GM12891 (cell line): ENCODE results near the gene SLX4IP.

Source experiments
- DNase-seq: peaks from one replicate; pipeline ENCODE4 v3.0.0; 2011; ENCODE audit warnings: low spot score; ENCODE audit not compliant: insufficient read length
- FAIRE-seq: peaks from 2 replicates; lab custom pipeline; 2011; peaks lifted over from hg19 to GRCh38; lab: Jason Lieb, UNC
- PAX5 ChIP-seq: IDR thresholded peaks from 2 replicates; pipeline ENCODE4 v1.6.1; 2011; ENCODE audit warnings: low read length, moderate library complexity, mild to moderate bottlenecking; ENCODE audit not compliant: insufficient read depth, severe bottlenecking
- POLR2A ChIP-seq: IDR thresholded peaks from 2 replicates; pipeline ENCODE4 v1.6.1; 2011; ENCODE audit warnings: low read depth, low read length, control low read depth
- POLR2AphosphoS5 ChIP-seq: IDR thresholded peaks from 2 replicates; pipeline ENCODE4 v1.6.1; 2011; ENCODE audit warnings: low read depth, low read length, control low read depth
- POU2F2 ChIP-seq: IDR thresholded peaks from 2 replicates; pipeline ENCODE4 v1.6.1; 2011; ENCODE audit warnings: low read depth, mild to moderate bottlenecking, control low read depth, low read length, moderate library complexity
- SPI1 ChIP-seq: IDR thresholded peaks from 2 replicates; pipeline ENCODE4 v1.6.1; 2011; ENCODE audit warnings: low read depth, low read length, control low read depth
- TAF1 ChIP-seq: IDR thresholded peaks from 2 replicates; pipeline ENCODE4 v1.6.1; 2011; ENCODE audit warnings: low read depth, low read length, control low read depth

The SLX4IP gene

DNA sequence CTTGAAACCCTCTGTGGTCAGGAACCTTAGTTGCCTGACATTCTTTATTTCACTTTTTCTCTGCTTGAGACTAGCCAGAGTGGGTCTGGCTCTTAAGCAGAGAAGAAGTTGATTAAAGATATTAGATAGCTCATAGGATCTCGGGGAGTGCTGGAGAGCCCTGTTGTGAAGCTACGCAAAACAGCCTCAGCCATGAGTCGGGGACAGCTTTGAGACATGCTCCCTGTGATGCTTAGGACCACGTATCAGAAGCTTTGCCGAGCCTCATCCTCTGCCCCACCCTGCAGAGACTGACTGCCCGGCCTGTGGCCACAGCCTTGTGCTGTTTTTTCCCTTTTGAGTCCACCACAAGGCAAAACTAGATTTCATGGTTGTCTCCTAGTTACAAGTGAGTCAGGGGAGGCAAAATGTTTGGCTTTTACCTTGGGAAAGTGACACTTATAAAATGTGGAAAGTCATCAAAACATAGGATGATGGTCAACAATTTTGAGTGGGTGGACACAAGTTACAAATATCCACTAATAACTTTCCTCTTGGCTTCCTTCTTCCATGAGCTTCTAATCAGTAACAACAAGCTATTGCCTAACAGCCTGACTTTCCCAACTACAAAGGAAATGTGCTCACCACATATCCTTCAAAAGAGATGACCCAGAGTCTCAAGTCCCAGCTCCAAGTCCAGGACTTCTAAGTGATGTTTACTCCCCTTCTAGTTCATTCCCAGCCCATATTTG, 130.3 kb downstream of the SLX4IP start:
- no peak for DNase-seq
- FAIRE-seq: no peak
- TF ChIP-seq TAF1 (no peak), POLR2A (no peak), SPI1 (no peak), POLR2AphosphoS5 (no peak), POU2F2 (no peak), PAX5 (no peak)

DNA sequence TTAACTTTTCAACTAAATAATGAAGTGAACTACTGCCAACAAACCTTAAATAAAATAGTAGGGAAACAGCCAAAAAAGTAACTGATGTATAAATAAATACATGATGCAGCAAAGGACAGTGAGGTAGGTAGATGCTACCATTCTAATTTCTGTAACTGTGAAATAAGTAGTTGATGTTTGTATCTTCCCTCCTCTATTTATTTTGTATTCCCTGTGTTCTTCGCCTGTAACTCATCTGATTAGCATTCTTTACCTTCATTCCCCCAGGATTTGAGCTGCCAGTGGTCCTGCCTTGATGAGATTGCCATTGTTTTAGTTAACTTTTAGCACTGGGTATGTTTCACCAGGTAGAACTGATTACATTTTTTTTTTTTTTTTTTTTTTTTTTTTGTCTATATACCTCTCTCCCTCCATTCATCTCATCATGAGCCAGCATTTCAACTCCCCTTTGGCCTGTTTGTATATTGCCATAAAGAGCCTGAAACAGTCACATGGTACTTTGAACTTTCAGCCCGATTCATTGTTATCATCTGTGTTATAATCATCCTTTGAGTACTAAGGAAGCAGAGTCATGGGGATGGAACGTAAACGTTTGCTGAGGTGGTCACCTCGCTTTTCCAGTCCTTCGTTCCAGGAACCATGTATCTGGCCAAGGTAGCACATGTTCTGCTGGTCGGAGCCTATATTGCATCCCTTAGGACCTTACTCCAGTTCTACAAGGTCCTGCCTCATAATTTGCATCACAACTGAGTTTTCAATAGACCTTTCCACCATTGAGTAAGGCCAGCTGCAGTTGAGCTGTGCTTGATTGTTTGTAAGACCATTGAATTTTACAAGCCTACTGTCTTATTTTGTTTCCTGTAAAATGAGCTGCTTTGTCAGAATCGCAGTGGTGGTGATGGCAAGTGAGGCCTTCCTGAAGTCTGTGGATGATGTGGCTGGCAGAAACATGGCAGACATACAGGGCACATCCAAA, 131.1 kb downstream of the SLX4IP start:
- TF ChIP-seq POLR2AphosphoS5 (no peak), TAF1 (no peak), POLR2A (no peak), POU2F2 (no peak), SPI1 (no peak), PAX5 (no peak)
- no peak for FAIRE-seq
- no peak for DNase-seq

DNA sequence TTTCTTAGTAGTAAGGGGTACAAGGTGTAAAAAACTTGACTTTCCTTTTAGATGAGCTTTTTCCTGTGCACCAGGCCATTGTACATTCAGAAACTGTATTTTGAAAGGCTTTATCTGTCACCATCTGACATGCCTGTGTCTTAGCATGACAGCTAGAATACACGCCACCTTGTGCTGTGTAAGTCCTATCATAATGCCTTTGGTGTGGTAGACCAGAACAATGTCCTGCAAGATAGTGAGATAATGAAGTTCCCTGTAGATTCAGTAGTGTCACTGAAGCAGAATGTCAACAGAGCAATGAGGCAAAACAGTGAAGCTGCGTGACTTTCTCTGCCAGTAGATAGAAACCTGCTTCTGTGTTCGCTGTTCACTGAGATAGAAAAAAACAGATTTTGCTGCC, 132.9 kb downstream of the SLX4IP start:
- peak; percentile 33 for FAIRE-seq
- no peak for DNase-seq
- no peak for TF ChIP-seq POLR2AphosphoS5
- TF ChIP-seq TAF1: no peak
- no peak for TF ChIP-seq SPI1
- no peak for TF ChIP-seq POU2F2
- no peak for TF ChIP-seq POLR2A
- TF ChIP-seq PAX5: no peak

DNA sequence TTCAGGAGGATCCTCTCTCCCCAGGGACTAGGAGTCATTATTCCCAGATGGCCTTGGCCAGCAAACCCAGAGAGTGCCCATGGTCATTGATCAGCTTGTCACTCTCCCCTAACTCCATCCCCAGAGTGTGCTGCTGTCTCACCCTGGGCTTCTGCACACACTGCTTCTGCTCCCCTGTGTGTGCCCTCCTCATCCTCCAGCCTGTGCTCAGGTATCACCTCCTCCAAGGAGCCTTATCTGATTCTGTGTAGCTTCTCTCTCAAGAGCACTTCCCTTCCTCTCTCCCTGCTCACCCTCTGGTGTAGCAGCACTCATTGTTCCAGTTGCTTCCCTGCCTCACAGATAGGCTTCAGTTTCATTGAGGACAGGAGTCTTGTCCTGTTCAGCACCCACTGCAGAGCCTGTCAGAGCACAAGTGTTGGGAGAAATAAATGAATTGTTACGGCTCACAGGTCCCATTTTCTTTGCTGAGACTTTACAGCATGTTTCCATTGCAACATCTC, 136.3 kb downstream of the SLX4IP start:
- no peak for FAIRE-seq
- no peak for DNase-seq

DNA sequence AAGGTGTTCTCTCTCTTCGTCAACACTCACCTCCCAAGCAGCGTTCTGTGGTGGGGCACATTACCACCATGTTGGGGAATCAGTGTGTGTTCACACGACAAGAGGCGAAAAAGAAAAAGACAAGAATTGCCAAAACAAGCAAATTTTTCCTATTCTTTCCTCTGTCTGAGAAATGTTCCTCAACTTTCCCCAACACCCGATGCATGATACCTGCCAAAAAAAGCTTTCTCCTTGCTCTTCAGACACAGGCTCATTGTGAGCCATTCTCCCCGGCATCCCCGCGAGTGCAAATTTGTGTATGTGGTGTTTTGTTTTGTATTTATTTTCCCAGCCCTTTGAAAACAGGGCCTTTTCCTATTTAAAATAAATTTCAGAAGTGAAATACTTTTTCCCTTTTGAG, 137.7 kb downstream of the SLX4IP start:
- DNase-seq (no peak), FAIRE-seq (no peak)
- TF ChIP-seq POU2F2 (no peak), PAX5 (no peak), POLR2A (no peak), SPI1 (no peak), TAF1 (no peak), POLR2AphosphoS5 (no peak)

More for the DNA sequence above, 136.3 kb downstream of the SLX4IP start:
- no peak for TF ChIP-seq SPI1
- TF ChIP-seq POLR2A: no peak
- TF ChIP-seq POU2F2: no peak
- TF ChIP-seq POLR2AphosphoS5: no peak
- TF ChIP-seq PAX5: no peak
- no peak for TF ChIP-seq TAF1

DNA sequence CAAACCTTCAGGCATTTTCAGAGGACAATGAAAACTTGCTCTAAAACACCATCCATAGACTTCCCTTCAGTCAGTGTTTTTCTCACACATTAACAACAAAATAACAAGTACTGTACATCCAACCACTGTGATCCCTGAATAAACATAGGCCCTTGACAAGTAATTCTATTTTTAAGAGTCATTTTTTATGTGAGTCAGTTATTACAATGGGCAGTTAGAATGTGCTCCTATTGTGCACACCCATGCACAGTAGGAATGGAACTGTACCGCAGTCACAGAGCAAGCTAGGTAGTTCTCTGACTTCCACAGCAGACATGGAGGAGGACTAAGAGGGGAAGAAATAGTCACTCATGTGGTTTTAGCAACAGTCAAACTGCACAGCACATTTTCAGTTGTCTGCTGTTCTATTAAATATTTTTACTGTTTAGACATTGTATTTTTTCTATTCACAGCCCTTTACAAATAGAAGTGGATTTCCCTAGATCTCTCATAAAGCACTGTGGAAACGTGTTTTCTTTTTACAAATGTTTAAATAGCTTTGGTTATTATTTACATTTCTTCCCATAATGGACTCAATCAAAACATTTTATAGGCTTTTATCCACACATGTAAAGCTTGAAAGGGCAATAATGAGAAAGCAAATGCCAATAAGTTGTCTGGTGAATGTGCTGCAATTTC, 138.3 kb downstream of the SLX4IP start:
- DNase-seq: no peak
- TF ChIP-seq PAX5: no peak
- TF ChIP-seq POLR2AphosphoS5: no peak
- TF ChIP-seq POLR2A: no peak
- no peak for TF ChIP-seq SPI1
- TF ChIP-seq POU2F2: no peak
- TF ChIP-seq TAF1: no peak
- no peak for FAIRE-seq

DNA sequence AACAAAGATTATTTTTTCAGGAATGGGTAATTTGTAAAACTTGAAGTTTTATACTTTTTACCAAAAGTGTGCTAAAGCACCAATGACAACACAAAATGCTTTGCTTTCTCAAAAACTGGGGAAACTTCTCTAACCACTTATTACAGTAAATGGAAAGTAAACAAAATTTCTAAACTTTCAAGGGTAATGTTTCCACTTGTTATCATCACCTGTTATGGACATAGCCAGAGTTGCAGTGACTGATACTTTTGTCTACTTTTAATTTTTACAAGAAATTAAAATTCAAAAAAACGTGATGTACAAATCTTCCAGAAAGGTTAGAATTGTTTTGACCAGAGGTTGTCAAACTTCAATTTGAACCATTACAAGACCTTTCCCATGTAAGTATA, 138.8 kb downstream of the SLX4IP start:
- FAIRE-seq: no peak
- TF ChIP-seq POLR2A: no peak
- no peak for TF ChIP-seq SPI1
- no peak for TF ChIP-seq TAF1
- no peak for TF ChIP-seq POLR2AphosphoS5
- TF ChIP-seq POU2F2: no peak
- TF ChIP-seq PAX5: no peak

DNA sequence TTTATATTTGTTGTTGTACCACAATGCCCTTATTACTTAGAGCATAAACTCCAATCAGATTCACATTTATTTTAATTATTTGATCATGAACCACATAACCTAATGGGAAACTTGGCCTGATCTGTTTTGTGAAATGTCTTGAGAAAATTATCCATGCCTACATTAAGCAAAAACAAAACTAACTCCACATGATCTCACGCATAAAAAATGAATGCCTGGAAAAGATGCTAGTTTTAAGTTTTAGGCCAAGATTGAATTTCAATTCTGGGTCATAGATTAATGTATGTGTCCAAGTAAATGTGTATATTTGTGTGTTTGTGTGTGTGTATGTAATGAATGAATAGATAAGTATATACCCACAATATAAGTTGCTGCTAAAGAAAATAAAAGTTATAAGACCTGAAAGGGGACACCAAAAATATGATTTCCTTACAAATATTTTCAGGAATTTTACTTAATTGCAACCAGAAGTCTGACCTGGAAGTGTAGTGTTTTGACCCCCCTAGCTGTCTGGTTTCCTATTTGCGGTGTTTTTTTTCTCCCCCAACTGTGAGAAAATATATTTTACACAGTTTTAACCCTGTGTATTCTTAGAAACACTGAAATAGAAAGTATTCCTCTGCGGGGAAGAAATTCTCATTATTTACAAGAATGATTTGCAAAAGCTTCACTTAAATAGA, 141.4 kb downstream of the SLX4IP start:
- TF ChIP-seq PAX5 (no peak), POLR2AphosphoS5 (no peak), POU2F2 (no peak), SPI1 (no peak), POLR2A (no peak), TAF1 (no peak)
- no peak for FAIRE-seq
- DNase-seq: no peak

More for the DNA sequence above, 138.8 kb downstream of the SLX4IP start:
- no peak for DNase-seq

DNA sequence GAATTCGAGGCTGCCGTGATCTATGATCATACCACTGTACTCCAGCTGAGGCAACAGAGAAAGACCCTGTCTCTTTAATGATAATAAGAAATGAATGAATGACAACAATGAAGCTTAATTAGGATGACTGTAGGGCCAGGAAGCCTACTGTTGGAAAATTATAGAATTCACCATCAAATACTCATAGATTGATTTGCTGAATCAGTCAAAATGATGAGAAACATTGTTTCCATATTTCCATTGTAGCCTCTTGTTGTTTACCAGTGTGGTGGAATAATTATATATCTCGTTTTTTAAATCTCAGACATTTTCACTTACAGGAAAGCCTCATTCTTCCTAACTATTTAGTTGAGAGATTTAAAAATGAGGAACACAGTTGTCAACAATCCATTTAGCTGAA, 142.5 kb downstream of the SLX4IP start:
- TF ChIP-seq POLR2AphosphoS5 (no peak), POU2F2 (no peak), PAX5 (no peak), SPI1 (no peak), TAF1 (no peak), POLR2A (no peak)
- FAIRE-seq (no peak), DNase-seq (no peak)
